ENCODE measurements around the gene PPP1R27. TPM values are rescaled to one million over a fixed set of nuclear protein-coding genes. Genes with fewer than 3 reads are reported as not detected.

PPP1R27 gene
- total RNA-seq (2022; extraction: Qiagen RNA extraction; ENCODE audit: low read depth): 0.27 to 0.61 TPM (median 0.32 TPM) in 3 of 5 replicates, not detected in the others

GRCh38 chr17:81834831-81835267 is at the start of gene PPP1R27:
Gene PPP1R27 (minus strand): TSS chr17:81835050. CDS start chr17:81834953, 97 bp downstream.

GRCh38 chr17:81870981-81871386 is 36.1 kb upstream of the PPP1R27 start, which contains the start of gene ARHGDIA:
Gene ARHGDIA (minus strand): TSS chr17:81871337. CDS start chr17:81869930, 1,407 bp downstream.

GRCh38 chr17:81859906-81860755 is 25.3 kb upstream of the PPP1R27 start, which contains the start of gene P4HB:
Gene P4HB (minus strand): TSS chr17:81860535. CDS start chr17:81860471, 64 bp downstream.

GRCh38 chr17:81833160-81833920 is 1.5 kb downstream of the PPP1R27 start, which contains the start of gene MCRIP1:
Gene MCRIP1 (minus strand): TSS chr17:81833291. CDS start chr17:81824506, 8,785 bp downstream.

GRCh38 chr17:81803728-81804558 is 30.9 kb downstream of the PPP1R27 start, which contains the start of gene GCGR:
Gene GCGR (plus strand): TSS chr17:81804150. CDS start chr17:81809019, 4,869 bp downstream.

Other genes with a start within 250 kb of the PPP1R27 start
- gene NPLOC4, start 197.9 kb downstream of the PPP1R27 start, total RNA-seq (2022; extraction: Qiagen RNA extraction; ENCODE audit: low read depth): 89.8 to 106 TPM (median 97.7 TPM) in 5 replicates
- 4.3 to 6.9 TPM (median 5.2 TPM) in 5 replicates for gene TSPAN10, start 197.9 kb downstream of the PPP1R27 start, total RNA-seq (2022; extraction: Qiagen RNA extraction; ENCODE audit: low read depth)
- 1.5 to 3.6 TPM (median 2.2 TPM) in 5 replicates for gene PDE6G, start 178.5 kb downstream of the PPP1R27 start, total RNA-seq (2022; extraction: Qiagen RNA extraction; ENCODE audit: low read depth)
- 32.0 to 70.6 TPM (median 49.9 TPM) in 5 replicates for gene OXLD1, start 168.4 kb downstream of the PPP1R27 start, total RNA-seq (2022; extraction: Qiagen RNA extraction; ENCODE audit: low read depth)
- gene CCDC137, start 168.3 kb downstream of the PPP1R27 start, total RNA-seq (2022; extraction: Qiagen RNA extraction; ENCODE audit: low read depth): 63.9 to 73.1 TPM (median 66.7 TPM) in 5 replicates
- 46.6 to 56.2 TPM (median 49.9 TPM) in 5 replicates for gene ARL16, start 151.3 kb downstream of the PPP1R27 start, total RNA-seq (2022; extraction: Qiagen RNA extraction; ENCODE audit: low read depth)
- 139 to 217 TPM (median 209 TPM) in 5 replicates for gene HGS, start 151.0 kb downstream of the PPP1R27 start, total RNA-seq (2022; extraction: Qiagen RNA extraction; ENCODE audit: low read depth)
- gene MRPL12, start 131.7 kb downstream of the PPP1R27 start, total RNA-seq (2022; extraction: Qiagen RNA extraction; ENCODE audit: low read depth): 212 to 319 TPM (median 303 TPM) in 5 replicates
- gene SLC25A10, start 122.8 kb downstream of the PPP1R27 start, total RNA-seq (2022; extraction: Qiagen RNA extraction; ENCODE audit: low read depth): 26.9 to 48.0 TPM (median 41.1 TPM) in 5 replicates
- gene GCGR, start 30.9 kb downstream of the PPP1R27 start, total RNA-seq (2022; extraction: Qiagen RNA extraction; ENCODE audit: low read depth): 0.13 to 0.36 TPM (median 0.17 TPM) in 4 of 5 replicates, not detected in the other
- gene MCRIP1, start 1.8 kb downstream of the PPP1R27 start, total RNA-seq (2022; extraction: Qiagen RNA extraction; ENCODE audit: low read depth): 75.2 to 107 TPM (median 93.2 TPM) in 5 replicates
- 695 to 762 TPM (median 718 TPM) in 5 replicates for gene P4HB, start 25.5 kb upstream of the PPP1R27 start, total RNA-seq (2022; extraction: Qiagen RNA extraction; ENCODE audit: low read depth)
- gene ARHGDIA, start 36.3 kb upstream of the PPP1R27 start, total RNA-seq (2022; extraction: Qiagen RNA extraction; ENCODE audit: low read depth): 531 to 682 TPM (median 648 TPM) in 5 replicates
- gene ALYREF, start 56.5 kb upstream of the PPP1R27 start, total RNA-seq (2022; extraction: Qiagen RNA extraction; ENCODE audit: low read depth): 176 to 263 TPM (median 250 TPM) in 5 replicates
- gene ANAPC11, start 56.7 kb upstream of the PPP1R27 start, total RNA-seq (2022; extraction: Qiagen RNA extraction; ENCODE audit: low read depth): 190 to 300 TPM (median 289 TPM) in 5 replicates
- gene NPB, start 67.2 kb upstream of the PPP1R27 start, total RNA-seq (2022; extraction: Qiagen RNA extraction; ENCODE audit: low read depth): 0.38 to 0.73 TPM (median 0.45 TPM) in 5 replicates
- 11.9 to 16.6 TPM (median 14.1 TPM) in 5 replicates for gene PCYT2, start 76.3 kb upstream of the PPP1R27 start, total RNA-seq (2022; extraction: Qiagen RNA extraction; ENCODE audit: low read depth)
- 27.7 to 47.8 TPM (median 43.4 TPM) in 5 replicates for gene SIRT7, start 83.1 kb upstream of the PPP1R27 start, total RNA-seq (2022; extraction: Qiagen RNA extraction; ENCODE audit: low read depth)
- gene MAFG, start 92.7 kb upstream of the PPP1R27 start, total RNA-seq (2022; extraction: Qiagen RNA extraction; ENCODE audit: low read depth): 31.6 to 46.1 TPM (median 44.6 TPM) in 5 replicates
- 59.4 to 91.2 TPM (median 87.0 TPM) in 5 replicates for gene PYCR1, start 102.2 kb upstream of the PPP1R27 start, total RNA-seq (2022; extraction: Qiagen RNA extraction; ENCODE audit: low read depth)
- not detected in 5 replicates for gene MYADML2, start 112.2 kb upstream of the PPP1R27 start, total RNA-seq (2022; extraction: Qiagen RNA extraction; ENCODE audit: low read depth)
- 0.14 to 0.32 TPM (median 0.26 TPM) in 5 replicates for gene NOTUM, start 126.1 kb upstream of the PPP1R27 start, total RNA-seq (2022; extraction: Qiagen RNA extraction; ENCODE audit: low read depth)
- 20.0 to 29.3 TPM (median 27.1 TPM) in 5 replicates for gene ASPSCR1, start 142.6 kb upstream of the PPP1R27 start, total RNA-seq (2022; extraction: Qiagen RNA extraction; ENCODE audit: low read depth)
- gene CENPX, start 187.8 kb upstream of the PPP1R27 start, total RNA-seq (2022; extraction: Qiagen RNA extraction; ENCODE audit: low read depth): 138 to 205 TPM (median 189 TPM) in 5 replicates
- gene LRRC45, start 188.3 kb upstream of the PPP1R27 start, total RNA-seq (2022; extraction: Qiagen RNA extraction; ENCODE audit: low read depth): 8.8 to 16.1 TPM (median 14.6 TPM) in 5 replicates
- gene RAC3, start 196.6 kb upstream of the PPP1R27 start, total RNA-seq (2022; extraction: Qiagen RNA extraction; ENCODE audit: low read depth): 24.7 to 40.1 TPM (median 34.9 TPM) in 5 replicates
- gene DCXR, start 202.6 kb upstream of the PPP1R27 start, total RNA-seq (2022; extraction: Qiagen RNA extraction; ENCODE audit: low read depth): 64.9 to 106 TPM (median 95.3 TPM) in 5 replicates
- gene RFNG, start 216.8 kb upstream of the PPP1R27 start, total RNA-seq (2022; extraction: Qiagen RNA extraction; ENCODE audit: low read depth): 16.8 to 25.3 TPM (median 23.1 TPM) in 5 replicates
- gene GPS1, start 216.8 kb upstream of the PPP1R27 start, total RNA-seq (2022; extraction: Qiagen RNA extraction; ENCODE audit: low read depth): 94.9 to 150 TPM (median 141 TPM) in 5 replicates
- 76.2 to 147 TPM (median 142 TPM) in 5 replicates for gene DUS1L, start 230.8 kb upstream of the PPP1R27 start, total RNA-seq (2022; extraction: Qiagen RNA extraction; ENCODE audit: low read depth)

Measured in A549 treated with RU486 at 1 μM for 4 hours (cell line).